ENCODE results near the gene PLXNB1.
"Not testable (repeated sequence)": the region's sequence is repeated elsewhere in the genome, so short reads cannot be mapped to it uniquely, and the experiment has no call there.

The PLXNB1 gene

DNA sequence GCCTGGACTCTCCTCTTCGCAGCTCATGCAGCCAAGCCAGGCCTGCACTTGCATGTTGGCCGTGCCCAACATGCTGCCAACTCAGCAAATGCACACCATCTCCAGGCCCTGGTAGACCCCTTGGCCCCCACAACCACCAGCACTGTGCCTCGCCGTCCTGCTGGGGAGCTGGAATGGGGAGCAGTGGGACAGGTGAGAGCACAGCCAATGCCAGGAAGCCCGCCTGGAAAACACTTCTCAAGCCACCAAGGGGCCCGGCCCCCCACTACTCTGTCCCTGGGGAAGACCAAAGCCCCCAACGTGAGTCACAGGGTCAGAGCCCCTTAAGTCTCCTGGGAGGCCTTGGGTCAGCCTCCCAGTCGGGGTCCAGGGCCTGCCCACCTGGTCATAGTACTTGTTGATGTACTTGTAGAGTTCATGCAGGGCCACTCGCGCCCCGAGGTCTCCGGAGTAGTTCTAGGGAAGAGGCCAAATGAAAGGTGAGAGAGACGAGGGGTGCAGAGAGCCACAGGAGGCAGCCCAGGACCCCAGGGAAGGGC, 24.5 kb downstream of the PLXNB1 start:
- no peak for DNase-seq

DNA sequence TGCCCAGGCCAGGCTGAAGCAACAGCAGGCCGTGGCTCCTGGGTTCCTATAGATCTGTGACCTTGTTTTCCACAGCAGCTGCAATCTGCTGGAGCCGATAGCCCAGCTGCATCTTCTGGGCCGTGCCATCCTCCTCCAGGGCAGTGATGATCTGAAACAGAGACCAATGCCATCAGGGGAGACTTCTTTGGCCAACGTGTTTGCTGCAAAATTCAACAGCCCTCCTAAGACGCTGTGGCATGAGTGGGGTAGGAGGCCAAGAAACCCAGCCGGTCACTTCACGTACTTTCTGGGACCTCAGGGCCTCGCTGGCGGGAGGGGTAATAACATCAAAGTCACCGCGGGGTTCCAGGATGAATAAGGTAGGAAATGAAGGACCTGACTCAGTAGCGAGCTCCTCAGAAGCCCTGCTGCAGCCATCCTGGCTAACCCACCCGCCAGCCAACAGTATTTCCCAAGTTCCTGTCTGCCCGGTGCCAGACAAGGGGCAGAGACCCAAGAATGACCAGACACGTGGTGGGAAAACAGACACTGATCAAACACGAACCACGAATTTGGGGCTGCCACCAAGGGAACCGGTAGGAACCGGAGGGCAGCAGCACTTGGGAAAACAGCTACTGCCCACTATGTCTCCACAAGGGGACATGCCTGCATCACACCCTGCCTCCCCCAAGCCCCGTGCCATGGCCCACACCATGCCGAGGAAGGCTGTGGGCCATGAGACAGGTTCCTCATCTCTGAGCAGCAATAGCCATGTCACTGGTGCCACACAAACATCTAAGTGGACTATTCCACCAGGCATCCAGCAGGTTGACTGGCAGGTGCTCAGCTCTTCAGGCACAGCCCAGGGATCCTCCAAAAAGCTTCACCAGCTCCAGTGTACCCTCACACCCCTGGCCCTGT, 25.2 kb downstream of the PLXNB1 start:
- no peak for DNase-seq

GRCh38 chr3:48403533-48404439, 26.1 kb downstream of the PLXNB1 start:
- no peak for DNase-seq

GRCh38 chr3:48402907-48403306, 27.0 kb downstream of the PLXNB1 start:
- DNase-seq, result no peak

GRCh38 chr3:48402281-48402732, 27.6 kb downstream of the PLXNB1 start:
- DNase-seq, result peak in 1 of 3 experiments; percentile 3

DNA sequence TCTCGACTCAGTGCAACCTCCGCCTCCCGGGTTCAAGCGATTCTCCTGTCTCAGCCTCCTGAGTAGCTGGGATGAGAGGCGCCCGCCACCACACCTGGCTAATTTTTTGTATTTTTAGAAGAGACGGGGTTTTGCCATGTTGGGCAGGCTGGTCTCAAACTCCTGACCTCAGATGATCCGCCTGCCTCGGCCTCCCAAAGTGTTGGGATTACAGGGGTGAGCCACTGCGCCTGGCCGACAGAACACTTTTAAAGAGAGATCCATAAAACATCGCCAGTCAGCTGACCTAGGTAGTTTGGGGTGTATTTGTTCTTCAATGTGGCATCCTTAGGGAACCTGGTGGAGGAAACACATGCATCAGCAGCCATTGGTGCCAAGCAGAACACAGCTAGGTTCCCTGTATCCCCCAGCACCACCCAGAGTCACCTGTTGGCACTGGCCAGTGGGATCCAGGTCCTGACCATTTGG, 28.4 kb downstream of the PLXNB1 start:
- DNase-seq, result not testable (repeated sequence)

DNA sequence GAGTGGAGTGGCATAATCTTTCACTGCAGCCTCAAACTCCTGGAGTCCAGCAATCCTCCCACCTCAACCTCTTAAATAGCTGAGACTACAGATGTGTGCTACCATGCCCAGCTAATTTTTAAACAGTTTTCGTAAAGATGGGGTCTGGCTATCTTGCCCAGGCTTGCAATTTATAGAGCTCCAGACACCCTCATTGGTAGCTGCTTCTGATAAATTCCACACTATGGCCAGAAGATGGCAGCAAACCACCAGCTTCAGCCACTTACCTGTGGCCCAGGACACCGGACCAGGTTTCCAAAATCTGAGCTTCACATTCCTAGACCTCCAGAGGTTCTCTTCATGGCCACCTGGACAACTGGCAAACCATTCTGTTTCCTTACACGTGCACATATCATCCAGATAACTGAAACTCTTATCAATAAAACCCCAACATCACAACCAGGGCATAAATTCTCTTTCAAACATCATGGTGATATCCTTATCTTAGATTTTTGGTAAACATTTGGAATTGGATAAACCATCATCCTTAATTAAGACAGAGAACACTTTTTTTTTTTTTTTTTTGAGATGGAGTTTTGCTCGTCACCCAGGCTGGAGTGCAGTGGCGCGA, 29.0 kb downstream of the PLXNB1 start:
- DNase-seq, result peak; percentile 24 to 62 (median 33)

DNA sequence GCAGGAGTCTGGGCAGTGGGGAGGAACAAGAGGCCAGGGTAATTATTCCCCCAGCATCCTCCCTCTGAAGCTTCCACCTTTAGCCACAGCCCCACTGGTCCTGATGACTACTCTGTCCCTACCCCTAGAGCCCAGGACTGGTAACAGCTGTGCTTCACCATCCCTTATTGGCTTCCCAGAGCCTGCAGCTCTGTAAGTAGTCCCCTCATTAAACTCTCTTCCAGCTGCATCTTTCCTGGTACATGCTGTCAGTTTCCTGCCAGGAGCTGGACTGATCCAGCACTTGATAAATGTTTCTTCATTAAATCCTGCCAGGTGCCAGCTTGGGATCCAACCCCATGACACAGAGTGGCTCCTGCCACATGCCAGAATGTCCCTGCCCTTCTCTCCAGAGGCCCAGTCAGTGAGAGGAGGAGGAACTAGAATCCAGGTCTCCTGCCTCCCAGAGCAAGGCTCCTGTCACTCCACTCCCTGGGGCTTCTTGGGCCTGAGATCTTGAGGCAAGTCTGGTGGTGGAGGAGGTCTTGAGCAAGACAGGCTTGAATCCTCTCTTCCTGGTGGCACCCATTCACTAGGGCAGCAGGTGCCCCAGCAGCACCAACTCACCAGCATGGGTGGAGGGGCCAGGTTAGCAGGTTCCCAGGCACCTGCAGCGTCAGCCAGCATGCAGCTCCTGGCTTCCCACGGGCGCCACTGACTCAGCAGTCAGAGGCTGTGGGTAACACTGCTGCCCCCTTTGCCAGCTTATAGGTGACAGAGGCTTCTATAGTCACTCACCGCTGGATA, 30.3 kb downstream of the PLXNB1 start:
- peak in 1 of 3 experiments; percentile 30 for DNase-seq

GRCh38 chr3:48398701-48399386, 31.0 kb downstream of the PLXNB1 start:
- DNase-seq, result no peak

DNA sequence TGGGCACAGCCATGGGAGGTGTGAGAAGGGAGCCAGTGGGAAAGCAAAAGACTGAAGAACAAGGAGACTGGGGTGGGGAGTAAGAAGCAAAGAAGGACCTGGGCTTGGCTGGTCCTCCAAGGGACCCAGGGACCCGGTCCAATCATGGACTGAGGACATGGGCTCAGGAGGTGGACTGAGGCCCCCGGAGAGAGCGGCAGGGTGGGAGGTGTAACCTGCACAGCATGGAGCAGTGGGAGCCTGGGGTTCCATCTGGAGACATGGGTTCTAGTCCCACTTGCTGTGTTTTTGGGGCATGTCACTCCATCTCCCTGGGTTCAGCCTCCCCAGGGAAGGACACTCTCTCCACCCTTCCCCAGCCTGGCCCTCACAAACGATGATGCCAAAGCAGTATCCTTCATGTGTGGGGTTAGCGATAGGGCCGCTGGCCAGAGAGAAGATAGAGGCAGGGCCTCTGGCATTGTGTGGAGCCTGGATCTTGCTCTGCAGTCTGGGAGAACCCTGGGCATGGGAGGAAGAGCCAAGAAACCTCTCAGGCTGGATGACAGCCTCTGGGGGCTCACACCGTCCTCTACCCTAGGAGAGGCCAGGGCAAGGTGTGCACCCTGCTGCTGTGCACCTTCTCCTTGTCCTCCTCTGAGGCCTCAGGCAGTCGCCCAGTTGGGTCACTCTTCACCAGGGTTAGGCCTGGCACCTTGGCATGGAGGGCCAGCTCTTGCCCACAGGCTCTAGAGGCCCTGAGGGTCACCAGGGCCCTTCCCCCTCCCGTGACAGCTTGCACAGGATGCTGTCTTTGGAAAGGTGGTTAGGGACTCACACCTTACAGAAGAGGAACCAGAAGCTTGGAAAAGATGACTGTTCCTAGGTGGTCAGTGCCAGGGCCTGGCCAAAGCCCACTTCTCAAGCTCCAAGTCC, 31.9 kb downstream of the PLXNB1 start:
- no peak for DNase-seq

- no peak for DNase-seq
These were observed 34.2 kb downstream of the PLXNB1 start for GRCh38 chr3:48395714-48396113.

GRCh38 chr3:48394391-48394790, 35.5 kb downstream of the PLXNB1 start:
- DNase-seq, result no peak

DNA sequence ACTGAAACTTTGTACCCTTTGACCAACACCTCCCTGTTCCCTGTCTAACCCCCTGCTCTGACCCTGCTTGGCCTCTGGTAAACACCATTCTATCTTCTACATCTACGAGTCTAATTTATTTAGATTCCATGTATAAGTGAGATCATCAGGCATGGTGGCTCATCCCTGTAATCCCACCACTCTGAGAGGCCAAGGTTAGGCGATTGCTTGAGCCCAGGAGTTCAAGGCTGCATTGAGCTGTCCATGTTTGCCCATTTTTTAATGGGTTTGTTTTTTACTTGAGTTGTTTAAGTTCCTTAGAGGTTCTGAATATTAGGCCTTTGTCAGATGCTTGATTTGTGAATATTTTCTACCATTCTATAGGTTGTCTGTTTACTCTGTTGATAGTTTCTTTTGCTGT, 40.9 kb downstream of the PLXNB1 start:
- DNase-seq, result no peak

GRCh38 chr3:48387634-48388033, 42.3 kb downstream of the PLXNB1 start:
- no peak for DNase-seq

- DNase-seq, result no peak
These were observed 56.9 kb downstream of the PLXNB1 start for GRCh38 chr3:48372862-48373435.

- peak in 2 of 3 experiments; percentile 4 to 25 for DNase-seq
These were observed 57.5 kb downstream of the PLXNB1 start for GRCh38 chr3:48372377-48372770.

DNA sequence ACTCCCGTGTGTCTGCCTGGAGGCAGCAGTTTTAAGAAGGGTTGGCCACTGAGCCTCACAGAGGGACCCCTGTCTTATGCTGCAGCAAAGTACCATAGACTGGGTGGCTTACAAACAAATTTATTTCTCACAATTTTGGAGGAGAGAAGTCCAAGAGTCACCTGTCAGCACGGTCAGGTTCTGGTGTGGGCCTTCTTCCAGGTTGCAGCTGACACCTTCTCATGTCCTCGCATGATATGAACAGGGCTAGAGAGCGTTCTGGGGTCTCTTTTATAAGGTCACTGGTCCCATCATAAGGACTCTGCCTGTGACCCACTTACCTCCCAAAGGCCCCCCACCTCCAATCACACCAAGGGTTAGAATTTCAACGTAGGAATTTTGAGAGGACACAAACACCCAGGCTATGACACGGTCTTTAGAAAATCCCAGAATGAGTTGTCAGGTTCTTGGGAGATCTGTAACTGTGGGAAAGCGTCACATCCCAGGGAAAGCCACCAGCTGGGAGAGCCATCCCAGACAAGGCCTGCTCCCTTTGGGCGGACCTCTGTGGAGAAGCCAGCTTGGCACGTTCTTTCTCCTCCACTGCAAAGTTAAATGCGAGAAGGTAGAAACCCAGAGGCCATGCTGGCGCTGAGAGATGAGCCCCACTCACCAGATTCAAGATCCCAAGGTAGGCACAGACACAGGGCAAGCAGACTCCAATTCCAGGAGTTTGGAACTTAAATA, 58.1 kb downstream of the PLXNB1 start, which contains the start of gene FBXW12:
TSS of gene FBXW12 (plus strand) at position 569 of the 726 bp plus-strand sequence. CDS start 549 bp downstream, outside the sequence.
- DNase-seq, result no peak

DNA sequence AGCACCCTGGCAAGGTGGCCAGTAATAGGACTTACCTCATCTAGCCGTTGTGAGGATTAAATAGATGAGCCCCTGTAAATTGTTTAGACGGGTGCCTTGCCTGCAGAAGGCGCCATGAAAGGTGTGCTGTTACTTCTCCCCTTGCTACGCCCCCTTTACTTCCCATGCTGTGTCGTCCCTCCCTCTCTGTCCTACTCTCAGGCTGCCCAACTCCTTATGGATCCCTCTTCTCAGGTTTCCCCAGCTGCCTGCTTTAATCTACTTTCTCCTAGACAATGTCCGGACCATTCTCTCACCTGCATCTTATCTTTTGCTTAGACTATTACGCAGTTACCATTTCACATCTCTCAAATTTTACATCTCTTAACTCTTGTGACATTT, 59.6 kb downstream of the PLXNB1 start:
- DNase-seq, result no peak
